NCI-H1930 (cell line): Measurements from ENCODE around the gene GALNT17.
"Not testable (repeated sequence)": the region's sequence is repeated elsewhere in the genome, so short reads cannot be mapped to it uniquely, and the experiment has no call there.

ENCODE experiments used
- DNase-seq, 2 experiments: peaks; one replicate each; lab custom pipeline; 2025; lab: John Stamatoyannopoulos, UW

The GALNT17 gene

GRCh38 chr7:71236230-71237105 lies 104.5 kb downstream of the GALNT17 start:
- DNase-seq = no peak

- no peak for DNase-seq
Measured at GRCh38 chr7:71237945-71238344, 106.0 kb downstream of the GALNT17 start.

GRCh38 chr7:71238581-71239295 lies 106.8 kb downstream of the GALNT17 start:
- DNase-seq = no peak

- DNase-seq = no peak
Measured at GRCh38 chr7:71239586-71240268, 107.8 kb downstream of the GALNT17 start.

- DNase-seq = no peak
Measured at GRCh38 chr7:71243736-71244410, 111.9 kb downstream of the GALNT17 start.

- no peak for DNase-seq
Measured at GRCh38 chr7:71245038-71245437, 113.1 kb downstream of the GALNT17 start.

GRCh38 chr7:71251706-71252105 lies 119.8 kb downstream of the GALNT17 start:
- DNase-seq = no peak

GRCh38 chr7:71254751-71255150 lies 122.8 kb downstream of the GALNT17 start:
- no peak for DNase-seq

- DNase-seq = no peak
Measured at GRCh38 chr7:71255537-71256178, 123.7 kb downstream of the GALNT17 start.

GRCh38 chr7:71261066-71261465 lies 129.1 kb downstream of the GALNT17 start:
- DNase-seq = no peak

GRCh38 chr7:71262834-71263233 lies 130.9 kb downstream of the GALNT17 start:
- DNase-seq = not testable (repeated sequence)

GRCh38 chr7:71264005-71264404 lies 132.1 kb downstream of the GALNT17 start:
- no peak for DNase-seq

- no peak for DNase-seq
Measured at GRCh38 chr7:71266912-71267311, 135.0 kb downstream of the GALNT17 start.

GRCh38 chr7:71267734-71268469 lies 136.0 kb downstream of the GALNT17 start:
- no peak for DNase-seq

- DNase-seq = no peak
Measured at GRCh38 chr7:71270558-71270957, 138.6 kb downstream of the GALNT17 start.

GRCh38 chr7:71271203-71271602 lies 139.3 kb downstream of the GALNT17 start:
- no peak for DNase-seq

- no peak for DNase-seq
Measured at GRCh38 chr7:71272509-71273490, 140.9 kb downstream of the GALNT17 start.

GRCh38 chr7:71278257-71278656 lies 146.3 kb downstream of the GALNT17 start:
- DNase-seq = no peak

GRCh38 chr7:71281261-71281660 lies 149.3 kb downstream of the GALNT17 start:
- no peak for DNase-seq

- no peak for DNase-seq
Measured at GRCh38 chr7:71283802-71284201, 151.9 kb downstream of the GALNT17 start.
